ENCODE data around the gene PAK1IP1.
"Not testable (repeated sequence)": the region's sequence is repeated elsewhere in the genome, so short reads cannot be mapped to it uniquely, and the experiment has no call there.

PAK1IP1 gene, protein sequence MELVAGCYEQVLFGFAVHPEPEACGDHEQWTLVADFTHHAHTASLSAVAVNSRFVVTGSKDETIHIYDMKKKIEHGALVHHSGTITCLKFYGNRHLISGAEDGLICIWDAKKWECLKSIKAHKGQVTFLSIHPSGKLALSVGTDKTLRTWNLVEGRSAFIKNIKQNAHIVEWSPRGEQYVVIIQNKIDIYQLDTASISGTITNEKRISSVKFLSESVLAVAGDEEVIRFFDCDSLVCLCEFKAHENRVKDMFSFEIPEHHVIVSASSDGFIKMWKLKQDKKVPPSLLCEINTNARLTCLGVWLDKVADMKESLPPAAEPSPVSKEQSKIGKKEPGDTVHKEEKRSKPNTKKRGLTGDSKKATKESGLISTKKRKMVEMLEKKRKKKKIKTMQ

DNA sequence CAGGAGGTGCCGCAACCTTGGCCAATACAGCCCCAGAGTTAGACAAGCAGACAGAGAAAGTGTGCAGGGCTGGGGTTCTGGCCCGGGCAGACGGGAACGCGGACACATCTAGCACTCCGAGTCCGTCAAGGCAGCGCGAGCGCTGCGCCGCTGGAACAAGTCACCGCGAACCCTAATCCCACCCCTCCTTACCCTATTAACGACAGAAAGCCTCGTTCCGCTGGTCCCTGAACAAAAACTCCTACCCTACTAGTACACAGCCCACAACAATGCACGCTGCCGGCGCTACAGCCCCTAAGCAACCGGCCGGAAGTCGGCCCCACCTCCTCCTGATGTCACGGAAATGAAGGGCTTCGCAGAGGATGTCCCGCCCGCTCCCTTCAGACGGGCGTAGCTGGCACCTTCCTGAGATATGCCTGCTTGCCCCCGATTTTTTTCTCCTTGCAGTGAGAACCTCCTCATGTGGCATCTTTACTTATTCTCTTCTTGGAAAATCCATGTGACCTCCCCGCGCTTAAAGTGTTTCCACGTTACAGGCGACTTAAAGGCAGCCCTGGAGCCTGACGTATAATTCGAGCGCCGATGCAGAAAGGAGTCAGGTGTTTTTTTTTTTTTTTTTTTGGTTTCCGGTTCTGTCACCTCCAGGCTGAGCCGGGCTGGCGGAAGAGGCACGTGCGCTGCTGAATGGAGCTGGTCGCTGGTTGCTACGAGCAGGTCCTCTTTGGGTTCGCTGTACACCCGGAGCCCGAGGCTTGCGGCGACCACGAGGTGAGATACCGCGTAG lies at the start of gene PAK1IP1, which contains the start of gene C6orf52:
Gene PAK1IP1, plus strand, starts transcription at position 671 of the 784 bp plus-strand sequence. Its CDS starts 14 bp downstream, at position 685.
Gene C6orf52, minus strand, starts transcription at position 315 of the 784 bp plus-strand sequence. CDS start 7,066 bp downstream, outside the sequence.
- DNase-seq (ENCODE audit: low read depth, low spot score) = peak; percentile 85

- no peak for DNase-seq (ENCODE audit: low read depth, low spot score)
Observed at GRCh38 chr6:10655508-10656055, 39.2 kb upstream of the PAK1IP1 start.

DNA sequence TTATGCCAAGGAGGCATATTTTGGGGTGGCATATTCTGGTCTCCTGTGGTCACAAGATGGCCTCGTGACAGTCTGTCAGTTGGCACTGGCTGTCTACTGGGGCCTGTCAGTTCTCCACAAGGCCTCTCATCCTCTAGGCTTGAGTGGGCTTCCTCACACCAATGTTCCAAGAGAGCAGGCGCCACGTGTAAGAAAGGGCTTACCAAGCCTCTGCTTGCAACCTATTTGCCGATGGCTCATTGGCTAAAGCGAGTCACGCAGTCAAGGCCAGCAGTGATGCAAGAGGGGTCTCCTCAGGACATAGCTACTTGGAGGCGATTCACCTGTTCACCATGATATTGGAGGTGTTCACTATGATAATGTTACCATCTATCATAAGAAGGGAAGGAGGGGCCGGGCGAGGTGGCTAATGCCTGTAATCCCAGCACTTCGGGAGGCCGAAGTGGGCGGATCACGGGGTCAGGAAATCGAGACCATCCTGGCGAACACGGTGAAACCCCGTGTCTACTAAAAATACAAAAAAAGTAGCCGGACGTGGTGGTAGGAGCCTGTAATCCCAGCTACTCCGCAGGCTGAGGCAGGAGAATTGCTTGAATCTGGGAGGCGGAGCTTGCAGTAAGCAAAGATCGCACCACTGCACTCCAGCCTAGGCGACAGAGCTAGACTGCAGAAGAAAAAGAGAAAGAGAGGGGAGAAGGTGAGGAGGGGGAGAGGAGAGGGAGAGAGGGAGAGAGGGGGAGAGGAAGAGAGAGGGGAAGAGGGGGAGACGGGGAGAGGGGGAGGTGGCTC lies 35.7 kb upstream of the PAK1IP1 start:
- DNase-seq (ENCODE audit: low read depth, low spot score) = no peak

GRCh38 chr6:10659699-10660348 lies 34.9 kb upstream of the PAK1IP1 start:
- no peak for DNase-seq (ENCODE audit: low read depth, low spot score)

DNA sequence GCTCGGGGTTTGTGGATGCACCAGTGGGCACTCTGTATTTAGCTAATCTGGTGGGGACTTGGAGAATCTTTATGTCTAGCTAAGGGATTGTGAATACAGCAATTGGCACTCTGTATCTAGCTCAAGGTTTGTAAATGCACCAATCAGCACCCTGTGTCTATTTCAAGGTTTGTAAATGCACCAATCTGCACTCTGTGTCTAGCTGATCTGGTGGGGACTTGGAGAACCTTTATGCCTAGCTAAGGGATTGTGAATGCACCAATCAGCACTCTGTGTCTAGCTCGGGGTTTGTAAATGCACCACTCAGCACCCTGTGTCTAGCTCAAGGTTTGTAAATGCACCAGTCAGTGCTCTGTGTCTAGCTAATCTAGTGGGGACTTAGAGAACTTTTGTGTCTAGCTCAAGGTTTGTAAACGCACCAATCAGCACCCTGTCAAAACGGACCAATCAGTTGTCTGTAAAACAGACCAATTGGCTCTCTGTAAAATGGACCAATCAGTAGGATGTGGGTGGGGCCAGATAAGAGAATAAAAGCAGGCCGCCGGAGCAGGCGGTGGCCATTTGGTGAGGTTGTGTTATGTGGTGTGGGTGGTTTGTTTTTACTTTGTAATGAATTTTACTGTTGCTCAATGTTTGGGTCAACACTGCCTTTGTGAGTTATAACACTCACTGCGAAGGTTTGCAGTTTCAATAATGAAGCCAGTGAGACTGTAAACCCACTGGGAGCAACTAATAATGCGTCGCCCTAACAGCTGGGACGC lies 34.2 kb upstream of the PAK1IP1 start:
- DNase-seq (ENCODE audit: low read depth, low spot score) = not testable (repeated sequence)

DNA sequence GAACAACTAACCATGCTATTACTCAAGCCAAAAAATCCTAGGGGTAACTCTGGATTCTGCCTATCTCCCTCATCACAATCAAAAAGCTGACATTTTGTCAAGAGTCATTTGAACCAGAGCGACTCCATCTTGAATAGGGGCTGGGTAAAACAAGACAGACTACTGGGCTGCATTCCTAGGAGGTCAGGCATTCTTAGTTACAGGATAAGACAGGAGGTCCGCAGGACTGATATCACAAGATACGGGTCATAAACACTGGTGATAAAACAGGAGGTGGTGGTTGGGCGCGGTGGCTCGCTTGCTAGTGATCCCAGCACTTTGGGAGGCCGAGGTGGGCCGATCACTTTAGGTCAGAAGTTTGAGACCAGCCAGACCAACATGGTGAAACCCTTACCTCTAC lies 32.6 kb upstream of the PAK1IP1 start:
- no peak for DNase-seq (ENCODE audit: low read depth, low spot score)

- DNase-seq (ENCODE audit: low read depth, low spot score) = no peak
Observed at GRCh38 chr6:10662742-10663141, 32.0 kb upstream of the PAK1IP1 start.

DNA sequence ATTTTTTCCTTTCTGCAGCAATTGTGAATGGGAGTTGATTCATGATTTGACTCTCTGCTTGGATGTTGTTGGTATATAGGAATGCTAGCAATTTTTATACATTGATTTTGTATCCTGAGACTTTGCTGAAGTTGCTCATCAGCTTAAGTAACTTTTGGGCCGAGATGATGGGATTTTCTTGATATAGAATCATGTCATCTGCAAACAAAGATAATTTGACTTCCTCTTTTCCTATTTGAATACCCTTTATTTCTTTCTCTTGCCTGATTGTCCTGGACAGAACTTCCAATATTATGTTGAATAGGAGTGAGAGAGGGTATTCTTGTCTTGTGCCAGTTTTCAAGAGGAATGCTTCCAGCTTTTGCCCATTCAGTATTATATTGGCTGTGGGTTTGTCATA lies 29.2 kb upstream of the PAK1IP1 start:
- not testable (repeated sequence) for DNase-seq (ENCODE audit: low read depth, low spot score)

DNA sequence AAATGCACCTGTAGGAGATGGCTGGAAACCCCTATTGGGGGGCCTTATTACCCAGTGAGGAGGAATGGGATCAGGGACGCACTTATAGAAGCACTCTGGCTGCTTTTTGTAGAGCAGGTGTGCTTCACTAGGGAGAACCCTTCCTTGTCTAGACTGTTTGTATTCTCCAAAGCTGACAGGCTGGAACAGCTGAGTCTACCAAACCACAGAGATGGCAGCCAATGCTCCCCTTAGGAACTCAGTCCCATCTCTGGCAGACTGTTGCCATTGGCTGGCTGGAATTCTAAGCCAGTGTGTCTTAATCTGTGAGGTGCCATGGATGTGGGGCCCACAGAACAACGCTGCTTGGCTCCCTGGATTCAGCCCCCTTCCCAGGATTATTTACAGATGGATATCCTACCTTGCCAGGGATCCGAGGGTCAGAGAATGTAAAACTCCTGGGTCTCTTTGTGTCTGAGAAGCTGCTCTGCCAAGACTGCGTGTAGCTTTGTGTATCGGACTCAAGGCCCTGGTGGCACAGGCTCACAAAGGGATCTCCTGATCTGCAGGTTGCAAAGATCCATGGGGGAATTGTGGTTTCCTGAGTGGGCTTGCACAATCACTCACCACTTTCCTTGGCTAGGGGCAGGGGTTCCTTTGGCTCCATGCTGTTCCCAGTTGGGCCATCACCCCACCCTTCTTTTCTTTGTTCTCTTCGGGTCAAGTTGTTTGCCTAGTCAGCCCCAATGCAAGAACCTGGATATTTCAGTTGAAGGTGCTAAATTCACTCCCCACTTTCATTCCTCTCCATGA lies 26.4 kb upstream of the PAK1IP1 start:
- no peak for DNase-seq (ENCODE audit: low read depth, low spot score)

GRCh38 chr6:10676403-10676802 lies 18.4 kb upstream of the PAK1IP1 start:
- DNase-seq (ENCODE audit: low read depth, low spot score) = no peak

- DNase-seq (ENCODE audit: low read depth, low spot score) = no peak
Observed at GRCh38 chr6:10678456-10678855, 16.3 kb upstream of the PAK1IP1 start.

GRCh38 chr6:10681795-10682194 lies 13.0 kb upstream of the PAK1IP1 start:
- DNase-seq (ENCODE audit: low read depth, low spot score) = no peak

GRCh38 chr6:10682355-10682988 lies 12.3 kb upstream of the PAK1IP1 start:
- no peak for DNase-seq (ENCODE audit: low read depth, low spot score)

GRCh38 chr6:10684618-10685017 lies 10.2 kb upstream of the PAK1IP1 start:
- no peak for DNase-seq (ENCODE audit: low read depth, low spot score)

DNA sequence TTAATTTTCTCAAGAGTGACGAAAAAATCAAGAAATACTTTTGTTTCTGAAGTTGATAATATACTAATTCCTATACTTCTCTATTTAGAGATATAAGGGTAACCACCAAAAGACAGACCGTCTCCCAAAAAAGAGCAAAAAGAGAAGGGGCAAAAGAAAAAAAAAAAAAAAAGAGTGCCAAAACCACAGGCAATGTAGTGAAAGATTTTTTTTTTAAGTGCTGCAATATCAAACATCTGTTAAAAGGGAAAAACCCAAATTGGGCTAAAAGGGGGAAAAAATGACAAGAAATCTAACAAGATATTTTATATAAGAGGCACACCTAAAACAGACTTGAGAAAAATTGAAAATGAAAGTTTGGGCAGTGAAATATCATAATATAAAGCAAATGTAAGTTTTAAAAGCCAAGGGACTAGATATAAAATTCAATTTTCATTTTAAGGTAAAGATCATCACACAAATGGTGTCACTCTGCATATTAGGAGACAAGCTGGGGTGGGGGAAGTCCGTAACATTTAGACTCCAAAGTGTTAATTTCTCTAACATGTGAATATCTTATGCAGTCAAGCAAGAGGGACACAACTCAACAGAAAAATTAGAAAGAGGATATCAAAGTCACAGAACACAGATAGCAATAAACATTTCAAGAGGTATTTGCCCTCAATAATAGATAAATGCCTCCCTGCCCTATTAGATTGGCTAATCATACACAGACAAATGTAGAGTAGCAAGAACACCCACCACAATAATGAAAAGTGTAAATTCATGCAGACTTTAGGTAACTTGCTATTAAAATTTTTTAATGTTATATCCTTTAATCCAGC lies 9.5 kb upstream of the PAK1IP1 start:
- DNase-seq (ENCODE audit: low read depth, low spot score) = no peak

DNA sequence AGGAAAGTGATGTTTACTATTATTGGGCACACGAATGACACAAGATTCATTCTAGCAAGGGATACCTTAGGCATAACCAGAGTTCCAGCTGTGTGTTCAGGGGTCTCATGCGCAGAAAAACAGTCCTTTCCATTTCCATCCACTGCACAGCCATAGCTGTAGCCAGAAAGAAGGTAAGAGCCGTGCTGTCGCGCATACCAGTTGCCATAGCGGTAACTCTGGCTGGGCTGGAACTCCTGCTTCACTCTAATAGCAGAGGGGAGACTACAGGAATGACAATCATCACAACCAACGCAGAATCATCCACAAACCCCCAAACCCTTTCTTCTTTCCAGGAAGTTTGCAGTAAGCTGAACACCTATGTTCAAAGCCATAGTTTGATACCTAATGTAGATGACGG lies 7.9 kb upstream of the PAK1IP1 start:
- no peak for DNase-seq (ENCODE audit: low read depth, low spot score)

DNA sequence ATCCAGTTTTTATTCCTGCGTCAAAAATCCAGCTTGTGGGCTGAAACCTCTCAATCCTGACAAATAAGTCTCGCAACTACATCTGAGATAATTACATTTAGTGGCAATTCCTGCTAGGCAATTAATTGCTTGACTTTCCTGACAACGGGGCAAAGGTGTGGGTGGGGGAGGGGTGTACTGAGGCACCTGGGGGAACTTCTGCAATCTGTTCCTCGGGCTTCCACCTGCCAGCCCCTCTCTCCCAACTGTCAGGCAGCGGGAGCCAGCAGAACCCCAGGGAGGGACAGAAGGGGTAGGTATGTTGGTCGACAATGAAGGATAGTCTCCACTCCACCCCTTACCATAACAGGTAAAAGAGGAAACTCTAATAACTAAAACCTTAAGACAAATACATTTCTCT lies 7.2 kb upstream of the PAK1IP1 start:
- no peak for DNase-seq (ENCODE audit: low read depth, low spot score)
